Astrocyte of the spinal cord (primary cell): ENCODE measurements around the gene FBXL17.

Experiments
- DNase-seq: peaks from one replicate; pipeline ENCODE4 v3.0.0; 2011; ENCODE audit warnings: low read depth, low spot score
- H3K4me3 ChIP-seq: 2 replicates; pipeline ENCODE4 v1.5.1; 2011; ENCODE audit warnings: low read depth, mild to moderate bottlenecking, low read length, moderate library complexity
- in situ Hi-C: cut with HindIII; loops from 2 replicates; pipeline ENCODE4 v1.10.0; 2017; ENCODE audit warnings: low sequenced_read_pairs
- TF ChIP-seq, protein P1 (sequence below): IDR thresholded peaks from 2 replicates; pipeline ENCODE4 v1.5.1; 2012; ENCODE audit warnings: low read depth, mild to moderate bottlenecking, low read length, inconsistent platforms

Gene FBXL17

GRCh38 chr5:107889387-107889786, 492.5 kb downstream of the FBXL17 start:
- no peak overlapping the region for H3K4me3 ChIP-seq
- TF ChIP-seq, protein P1, sequence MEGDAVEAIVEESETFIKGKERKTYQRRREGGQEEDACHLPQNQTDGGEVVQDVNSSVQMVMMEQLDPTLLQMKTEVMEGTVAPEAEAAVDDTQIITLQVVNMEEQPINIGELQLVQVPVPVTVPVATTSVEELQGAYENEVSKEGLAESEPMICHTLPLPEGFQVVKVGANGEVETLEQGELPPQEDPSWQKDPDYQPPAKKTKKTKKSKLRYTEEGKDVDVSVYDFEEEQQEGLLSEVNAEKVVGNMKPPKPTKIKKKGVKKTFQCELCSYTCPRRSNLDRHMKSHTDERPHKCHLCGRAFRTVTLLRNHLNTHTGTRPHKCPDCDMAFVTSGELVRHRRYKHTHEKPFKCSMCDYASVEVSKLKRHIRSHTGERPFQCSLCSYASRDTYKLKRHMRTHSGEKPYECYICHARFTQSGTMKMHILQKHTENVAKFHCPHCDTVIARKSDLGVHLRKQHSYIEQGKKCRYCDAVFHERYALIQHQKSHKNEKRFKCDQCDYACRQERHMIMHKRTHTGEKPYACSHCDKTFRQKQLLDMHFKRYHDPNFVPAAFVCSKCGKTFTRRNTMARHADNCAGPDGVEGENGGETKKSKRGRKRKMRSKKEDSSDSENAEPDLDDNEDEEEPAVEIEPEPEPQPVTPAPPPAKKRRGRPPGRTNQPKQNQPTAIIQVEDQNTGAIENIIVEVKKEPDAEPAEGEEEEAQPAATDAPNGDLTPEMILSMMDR: no peak
- no peak for DNase-seq
- in situ Hi-C loops: no loop called here

DNA sequence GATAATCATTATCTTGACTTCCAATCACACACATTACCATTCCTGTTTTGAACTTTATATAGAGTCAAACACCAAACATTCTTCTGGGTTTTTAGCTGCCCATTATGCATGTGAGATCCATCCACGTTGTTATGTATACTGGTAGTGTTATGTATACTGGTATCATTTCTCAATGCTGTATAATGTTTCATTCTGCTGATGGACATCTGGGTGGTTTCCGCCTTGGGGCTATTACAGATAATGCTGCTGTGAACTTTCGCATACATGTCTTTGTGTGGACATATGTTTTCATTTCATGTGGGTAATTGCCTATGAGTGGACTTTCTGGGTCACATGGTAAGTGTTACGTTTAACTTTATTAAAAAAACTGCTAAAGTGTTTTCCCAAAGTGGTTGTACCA, 493.4 kb downstream of the FBXL17 start:
- no peak overlapping the region for H3K4me3 ChIP-seq
- in situ Hi-C loops: no loop called here
- TF ChIP-seq, protein P1: no peak
- no peak for DNase-seq

DNA sequence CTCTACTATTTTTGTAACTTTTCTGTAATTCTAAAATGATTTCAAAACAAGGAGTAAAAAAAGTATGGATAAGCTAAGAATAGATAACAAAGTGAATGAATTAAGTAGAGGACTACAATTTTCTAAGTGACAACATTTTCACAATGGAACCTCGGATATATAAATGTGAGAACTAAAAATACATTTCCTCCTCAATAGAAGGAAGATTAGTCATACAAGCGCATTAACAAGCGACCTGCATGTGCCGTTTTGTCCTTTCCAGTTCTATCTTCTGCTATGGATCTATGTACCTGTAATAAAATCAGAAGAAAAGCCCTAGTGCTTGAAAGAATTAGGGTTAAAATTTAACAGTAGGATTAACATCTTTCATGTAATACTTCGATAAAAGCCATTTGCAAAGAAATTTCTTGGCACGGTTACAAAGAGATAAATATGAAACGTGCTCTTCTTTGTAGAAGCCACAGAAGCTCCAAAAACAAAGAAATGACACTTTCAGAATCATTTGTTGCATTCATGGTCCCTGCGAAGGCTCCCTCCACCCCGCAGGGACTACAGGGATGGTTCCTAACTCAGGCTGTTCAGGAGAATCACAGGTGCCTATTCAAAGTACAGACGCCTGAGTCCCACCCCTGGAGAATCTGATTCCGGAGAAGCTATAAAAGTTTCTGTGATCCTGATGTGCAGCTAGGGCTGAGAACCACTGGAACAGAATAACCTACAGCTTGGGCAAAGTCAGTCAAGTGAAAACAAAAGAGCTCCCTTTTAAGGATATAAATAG, 494.5 kb downstream of the FBXL17 start:
- in situ Hi-C loops: no loop called here
- DNase-seq: no peak
- TF ChIP-seq, protein P1: no peak
- H3K4me3 ChIP-seq: no peak overlapping the region

GRCh38 chr5:107885601-107886000, 496.3 kb downstream of the FBXL17 start:
- in situ Hi-C loops: no loop called here

DNA sequence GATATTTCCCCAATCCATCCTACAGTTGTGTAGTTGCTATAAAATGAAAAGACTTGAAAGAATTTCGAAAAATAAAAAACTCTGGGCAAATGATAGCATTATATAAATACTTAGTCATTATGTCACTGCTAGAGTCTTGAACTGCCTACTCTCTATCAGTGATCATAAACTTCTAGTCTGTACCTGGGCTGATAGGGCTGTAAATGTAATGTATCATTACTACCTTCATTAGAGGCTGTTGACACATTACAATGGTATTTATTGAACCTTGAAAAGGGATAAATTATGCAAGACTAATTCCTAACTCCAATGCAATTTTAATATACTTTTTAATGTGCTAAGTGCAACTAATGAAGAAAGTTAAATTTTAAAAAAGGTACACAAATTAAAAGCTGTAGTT, 497.0 kb downstream of the FBXL17 start:
- DNase-seq: no peak
- in situ Hi-C loops: no loop called here
- no peak overlapping the region for H3K4me3 ChIP-seq

More at GRCh38 chr5:107885601-107886000, 496.3 kb downstream of the FBXL17 start:
- TF ChIP-seq, protein P1: no peak
- H3K4me3 ChIP-seq: no peak overlapping the region
- no peak for DNase-seq

DNA sequence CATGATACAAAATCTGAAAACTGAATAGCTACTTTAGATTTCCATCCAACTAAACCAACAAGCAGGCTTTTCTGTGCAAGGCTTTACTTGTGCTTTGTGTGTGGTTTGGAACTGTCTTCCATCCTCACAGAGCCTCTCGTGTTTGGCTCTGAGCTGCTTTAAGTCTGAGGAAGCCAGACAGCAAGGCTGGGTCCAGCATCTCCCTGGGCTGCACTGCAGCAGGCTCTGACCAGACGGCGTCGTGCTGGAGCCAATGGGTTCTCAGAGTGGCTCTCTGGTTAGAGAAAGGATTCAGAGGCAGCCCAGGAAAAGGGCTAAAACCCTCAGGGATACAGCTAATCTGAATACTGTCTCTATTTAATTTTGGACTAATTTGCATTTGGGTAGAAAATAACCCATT, 503.2 kb downstream of the FBXL17 start:
- in situ Hi-C loops: no loop called here
- no peak for DNase-seq
- TF ChIP-seq, protein P1: no peak
- H3K4me3 ChIP-seq: no peak overlapping the region

More for the DNA sequence above, 497.0 kb downstream of the FBXL17 start:
- TF ChIP-seq, protein P1: no peak

- no peak overlapping the region for H3K4me3 ChIP-seq
- TF ChIP-seq, protein P1: no peak
- in situ Hi-C loops: no loop called here
- DNase-seq: no peak
Measured at GRCh38 chr5:107876906-107877305, 505.0 kb downstream of the FBXL17 start.
